Epithelial cell of proximal tubule (primary cell): ENCODE results near the gene SWSAP1. TPM values are rescaled to one million over a fixed set of nuclear protein-coding genes. Genes with fewer than 3 reads are reported as not detected.
"Not testable (repeated sequence)": the region's sequence is repeated elsewhere in the genome, so short reads cannot be mapped to it uniquely, and the experiment has no call there.

Experiments used
- DNase-seq: peaks from one replicate; pipeline ENCODE4 v3.0.0-alpha.2; 2011; ENCODE audit warnings: low read depth
- H3K4me3 ChIP-seq: 2 replicates; pipeline ENCODE4 v1.5.1; 2011; ENCODE audit warnings: low read depth, mild to moderate bottlenecking, low read length
- CTCF ChIP-seq: conservative IDR thresholded peaks from 2 replicates; pipeline ENCODE4 v1.5.1; 2012; ENCODE audit warnings: low read depth, mild to moderate bottlenecking, low read length
- total RNA-seq: library from RNA; depleted of rRNA; stranded (reverse); fragments of >200 nt; gene quantifications from 2 replicates; pipeline ENCODE4 v1.2.3, GENCODE V29; 2015

SWSAP1 gene
- total RNA-seq, 1 donor from 2014 or later: 1.2 TPM

- H3K4me3 ChIP-seq: peak overlapping the region; percentile 82
- no peak for DNase-seq
- no peak for TF ChIP-seq CTCF
These were observed 880 bp downstream of the SWSAP1 start for GRCh38 chr19:11375143-11375948.

GRCh38 chr19:11377237-11377636, 2.8 kb downstream of the SWSAP1 start:
- TF ChIP-seq CTCF: no peak
- DNase-seq: peak; percentile 68
- no peak overlapping the region for H3K4me3 ChIP-seq

- no peak for TF ChIP-seq CTCF
- no peak for DNase-seq
- no peak overlapping the region for H3K4me3 ChIP-seq
These were observed 3.3 kb downstream of the SWSAP1 start for GRCh38 chr19:11377756-11378155.

- no peak for DNase-seq
- peak; percentile 59 for TF ChIP-seq CTCF
- no peak overlapping the region for H3K4me3 ChIP-seq
These were observed 4.1 kb downstream of the SWSAP1 start for GRCh38 chr19:11378319-11379189.

- not testable (repeated sequence) for DNase-seq
These were observed 4.9 kb downstream of the SWSAP1 start for GRCh38 chr19:11379269-11379845.

GRCh38 chr19:11379857-11380350, 5.4 kb downstream of the SWSAP1 start:
- no peak overlapping the region for H3K4me3 ChIP-seq
- DNase-seq: no peak
- TF ChIP-seq CTCF: no peak

More at GRCh38 chr19:11379269-11379845, 4.9 kb downstream of the SWSAP1 start:
- H3K4me3 ChIP-seq: not testable (repeated sequence)
